Stimulated activated CD4-positive, alpha-beta T cell treated with anti-CD3 and anti-CD28 coated beads, Interleukin-1b, Interleukin-23, amount 100 ng/mL, for 48 hours (primary cell): ENCODE measurements around the gene SOX11.

ENCODE experiments used
- DNase-seq: peaks from one replicate; pipeline ENCODE4 v3.0.0-alpha.2; 2020

Gene SOX11

GRCh38 chr2:5692561-5693286 is 540 bp downstream of the SOX11 start:
- no peak for DNase-seq

- no peak for DNase-seq
Measured at GRCh38 chr2:5693287-5694201, 1.4 kb downstream of the SOX11 start.

- no peak for DNase-seq
Measured at GRCh38 chr2:5694306-5694705, 2.1 kb downstream of the SOX11 start.

- DNase-seq, result no peak
Measured at GRCh38 chr2:5695654-5696403, 3.6 kb downstream of the SOX11 start.

- no peak for DNase-seq
Measured at GRCh38 chr2:5696404-5696944, 4.3 kb downstream of the SOX11 start.

- no peak for DNase-seq
Measured at GRCh38 chr2:5696945-5697521, 4.8 kb downstream of the SOX11 start.

- DNase-seq, result no peak
Measured at GRCh38 chr2:5697562-5697961, 5.4 kb downstream of the SOX11 start.

GRCh38 chr2:5698134-5698533 is 6.0 kb downstream of the SOX11 start:
- no peak for DNase-seq

GRCh38 chr2:5699963-5700362 is 7.8 kb downstream of the SOX11 start:
- no peak for DNase-seq

- no peak for DNase-seq
Measured at GRCh38 chr2:5700551-5700950, 8.4 kb downstream of the SOX11 start.

GRCh38 chr2:5701266-5701665 is 9.1 kb downstream of the SOX11 start:
- no peak for DNase-seq

GRCh38 chr2:5703166-5703565 is 11.0 kb downstream of the SOX11 start:
- DNase-seq, result no peak

GRCh38 chr2:5705490-5705889 is 13.3 kb downstream of the SOX11 start:
- DNase-seq, result no peak

- no peak for DNase-seq
Measured at GRCh38 chr2:5706717-5707455, 14.7 kb downstream of the SOX11 start.

- DNase-seq, result no peak
Measured at GRCh38 chr2:5710615-5711014, 18.4 kb downstream of the SOX11 start.

- DNase-seq, result no peak
Measured at GRCh38 chr2:5713101-5713500, 20.9 kb downstream of the SOX11 start.

- DNase-seq, result no peak
Measured at GRCh38 chr2:5719629-5720334, 27.6 kb downstream of the SOX11 start.

- DNase-seq, result no peak
Measured at GRCh38 chr2:5720426-5720825, 28.2 kb downstream of the SOX11 start.

GRCh38 chr2:5722236-5722635 is 30.1 kb downstream of the SOX11 start:
- no peak for DNase-seq

- no peak for DNase-seq
Measured at GRCh38 chr2:5723791-5724735, 31.9 kb downstream of the SOX11 start.
